Kidney epithelial cell (primary cell): ENCODE measurements around the gene IL3RA. TPM values are rescaled to one million over a fixed set of nuclear protein-coding genes. Genes with fewer than 3 reads are reported as not detected.
"Not testable (repeated sequence)": the region's sequence is repeated elsewhere in the genome, so short reads cannot be mapped to it uniquely, and the experiment has no call there.

Experiments used
- DNase-seq: peaks from one replicate; pipeline ENCODE4 v3.0.0-alpha.2; 2010; ENCODE audit warnings: low read depth
- H3K27me3 ChIP-seq: 2 replicates; pipeline ENCODE4 v1.6.0; 2011; ENCODE audit warnings: low read length; ENCODE audit not compliant: control insufficient read depth, insufficient read depth
- H3K36me3 ChIP-seq: 2 replicates; pipeline ENCODE4 v1.5.1; 2011; ENCODE audit warnings: low read length; ENCODE audit not compliant: control insufficient read depth, insufficient read depth
- H3K4me3 ChIP-seq: 2 replicates; pipeline ENCODE4 v1.5.1; 2011; ENCODE audit warnings: low read depth, mild to moderate bottlenecking, control low read depth, low read length
- CTCF ChIP-seq: IDR thresholded peaks from 2 replicates; pipeline ENCODE4 v1.5.1; 2011; ENCODE audit warnings: mild to moderate bottlenecking, moderate library complexity, low read length, control low read depth, inconsistent platforms; ENCODE audit not compliant: insufficient read depth, poor library complexity, severe bottlenecking
- total RNA-seq: library from RNA; depleted of rRNA; stranded (reverse); fragments of >200 nt; gene quantifications from 2 replicates; pipeline ENCODE4 v1.2.3, GENCODE V29; 2015

The IL3RA gene
- total RNA-seq, 1 donor from 2014 or later = 9.7 TPM

GRCh38 chrX:1403228-1403627, 66.6 kb downstream of the IL3RA start:
- no peaks in the 10 kb centered on the region for H3K27me3 ChIP-seq
- no peak for TF ChIP-seq CTCF
- H3K4me3 ChIP-seq = no peak overlapping the region
- DNase-seq = no peak
- no peaks in the 10 kb centered on the region for H3K36me3 ChIP-seq

- H3K4me3 ChIP-seq, H3K36me3 ChIP-seq, H3K27me3 ChIP-seq, DNase-seq: not testable (repeated sequence)
Observed at GRCh38 chrX:1403867-1404266, 67.3 kb downstream of the IL3RA start.

- not testable (repeated sequence) for H3K27me3 ChIP-seq, DNase-seq, H3K36me3 ChIP-seq, H3K4me3 ChIP-seq
Observed at GRCh38 chrX:1405769-1406168, 69.2 kb downstream of the IL3RA start.

- DNase-seq = no peak
- H3K27me3 ChIP-seq = no peaks in the 10 kb centered on the region
Observed at GRCh38 chrX:1407035-1407434, 70.5 kb downstream of the IL3RA start.

GRCh38 chrX:1411326-1411725, 74.7 kb downstream of the IL3RA start:
- no peaks in the 10 kb centered on the region for H3K36me3 ChIP-seq
- DNase-seq = no peak
- H3K27me3 ChIP-seq = no peaks in the 10 kb centered on the region
- TF ChIP-seq CTCF = no peak
- H3K4me3 ChIP-seq = no peak overlapping the region

More at GRCh38 chrX:1407035-1407434, 70.5 kb downstream of the IL3RA start:
- no peak overlapping the region for H3K4me3 ChIP-seq
- H3K36me3 ChIP-seq = no peaks in the 10 kb centered on the region
- no peak for TF ChIP-seq CTCF

GRCh38 chrX:1412551-1413161, 76.1 kb downstream of the IL3RA start:
- H3K27me3 ChIP-seq = no peaks in the 10 kb centered on the region
- no peak for TF ChIP-seq CTCF
- H3K36me3 ChIP-seq = no peaks in the 10 kb centered on the region
- no peak for DNase-seq
- H3K4me3 ChIP-seq = no peak overlapping the region

GRCh38 chrX:1416327-1416784, 79.8 kb downstream of the IL3RA start:
- H3K4me3 ChIP-seq = no peak overlapping the region
- H3K36me3 ChIP-seq = peaks cover 2% of the 10 kb centered on the region

More at GRCh38 chrX:1416327-1416784, 79.8 kb downstream of the IL3RA start:
- H3K27me3 ChIP-seq = no peaks in the 10 kb centered on the region
- DNase-seq = no peak
- no peak for TF ChIP-seq CTCF
